HG03159 (cell line): Measurements from ENCODE around the gene SELENOO.

ENCODE experiments used
- ATAC-seq: cut with Tn5 transposase; IDR thresholded peaks from one replicate; pipeline ENCODE4 v1.9.1; 2021; ENCODE audit warnings: mild to moderate bottlenecking, moderate library complexity; ENCODE audit not compliant: unreplicated experiment

SELENOO gene

DNA sequence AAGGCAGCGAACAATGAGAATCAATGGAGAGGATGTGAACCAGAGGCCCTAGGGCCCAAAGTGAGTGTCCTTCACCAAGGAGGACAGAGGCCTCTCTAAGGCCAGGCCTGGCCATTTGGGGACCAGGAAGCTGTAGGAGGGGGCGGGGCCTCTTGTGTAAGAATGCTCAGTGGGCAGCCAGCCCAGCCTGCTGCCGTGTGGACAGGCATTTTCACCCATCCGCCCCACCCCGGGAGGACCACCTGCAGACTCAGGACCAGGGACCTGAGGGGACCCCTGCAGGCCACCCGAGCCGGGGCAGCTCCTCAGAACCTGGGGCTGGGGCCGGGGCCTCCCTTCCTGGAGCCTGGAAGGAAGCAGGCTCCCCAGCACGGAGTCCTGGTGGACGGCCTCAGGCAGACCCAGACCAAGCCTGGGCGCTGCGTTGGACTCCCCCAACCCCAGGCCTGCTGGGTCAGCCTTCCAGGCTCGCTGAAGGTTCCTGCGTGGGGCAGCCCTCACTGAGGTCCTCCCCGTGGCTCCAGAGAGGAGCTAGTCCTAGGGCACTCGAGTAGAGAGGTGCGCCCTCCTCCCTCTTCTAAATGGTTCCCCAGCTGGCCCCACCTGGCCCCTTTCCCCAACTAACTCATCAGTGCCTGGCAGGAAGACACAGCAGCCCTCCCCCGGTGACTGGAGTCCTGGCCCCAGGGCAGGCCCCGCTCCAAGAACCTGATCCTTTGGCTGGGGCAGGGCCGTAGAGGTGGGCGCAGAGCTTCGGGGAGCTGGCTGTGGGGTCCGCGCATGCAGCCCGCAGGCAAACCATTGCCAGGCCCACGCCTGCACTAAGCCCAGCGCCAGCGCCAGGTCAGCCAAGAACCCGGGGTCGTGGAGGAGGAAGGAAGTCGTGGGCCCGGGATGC, 16.6 kb upstream of the SELENOO start:
- ATAC-seq, result no peak

DNA sequence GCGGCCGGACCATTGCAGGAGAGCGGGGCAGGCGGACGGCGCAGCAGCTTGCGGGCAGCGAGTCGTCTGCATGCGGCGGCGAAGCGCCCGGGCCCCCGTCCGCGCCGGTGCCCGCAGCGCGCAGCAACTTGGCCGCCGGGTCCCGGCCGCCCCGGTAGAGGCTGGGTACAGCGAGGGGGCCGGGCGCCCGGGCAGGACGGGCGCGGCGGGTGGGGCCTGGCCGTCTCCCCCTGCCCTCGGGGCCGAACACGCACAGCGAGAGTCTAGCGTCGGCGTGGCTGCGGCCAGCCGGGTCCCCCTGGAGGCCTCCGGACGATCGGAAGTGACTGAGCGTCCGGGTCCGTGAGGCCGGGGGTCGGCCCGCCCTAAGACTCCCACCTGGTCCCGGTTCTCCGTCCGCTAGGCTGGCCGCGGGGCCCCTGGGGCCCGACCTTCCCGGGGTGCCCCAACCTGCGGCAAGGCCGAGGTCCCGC, 15.9 kb upstream of the SELENOO start:
- ATAC-seq, result no peak

DNA sequence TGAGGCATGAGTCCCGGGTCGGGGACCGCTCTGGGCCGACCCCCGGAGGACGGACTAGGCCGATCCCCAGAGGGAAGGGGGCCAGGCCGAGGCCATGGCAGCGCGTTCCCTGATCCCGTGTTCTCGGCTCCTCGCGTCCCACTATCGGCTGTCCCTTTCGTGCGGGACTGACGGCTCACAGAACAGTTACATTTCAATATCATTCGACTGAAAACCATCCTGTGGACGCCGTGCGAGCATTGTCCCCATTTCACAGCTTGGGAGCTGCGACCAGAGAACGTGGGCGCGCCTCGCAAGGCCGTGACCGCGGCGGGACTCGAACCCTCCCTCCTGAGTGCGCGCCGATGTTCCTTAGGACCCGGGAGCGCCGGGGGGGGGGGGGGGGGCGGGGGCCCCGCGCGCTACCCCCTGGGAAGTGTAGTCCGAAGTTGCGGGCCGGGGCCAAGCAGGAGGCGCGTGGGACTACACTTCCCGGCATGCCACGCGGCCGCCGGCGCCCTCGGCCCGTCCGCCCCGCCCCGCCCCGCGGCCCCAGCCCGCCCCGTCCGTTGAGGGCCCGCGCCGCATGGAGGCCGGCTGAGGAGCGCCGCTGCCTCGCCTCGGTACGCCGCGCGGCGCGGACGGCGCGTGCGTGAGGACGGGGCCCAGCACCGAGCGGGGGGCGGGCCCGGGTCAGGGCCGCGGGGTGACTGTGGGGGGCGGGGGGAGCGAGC, 15.3 kb upstream of the SELENOO start, which contains the start of gene TRABD:
Gene TRABD, plus strand, starts transcription at position 539 of the 713 bp plus-strand sequence. CDS start 7,148 bp downstream, outside the sequence.
- peak; percentile 35 for ATAC-seq

DNA sequence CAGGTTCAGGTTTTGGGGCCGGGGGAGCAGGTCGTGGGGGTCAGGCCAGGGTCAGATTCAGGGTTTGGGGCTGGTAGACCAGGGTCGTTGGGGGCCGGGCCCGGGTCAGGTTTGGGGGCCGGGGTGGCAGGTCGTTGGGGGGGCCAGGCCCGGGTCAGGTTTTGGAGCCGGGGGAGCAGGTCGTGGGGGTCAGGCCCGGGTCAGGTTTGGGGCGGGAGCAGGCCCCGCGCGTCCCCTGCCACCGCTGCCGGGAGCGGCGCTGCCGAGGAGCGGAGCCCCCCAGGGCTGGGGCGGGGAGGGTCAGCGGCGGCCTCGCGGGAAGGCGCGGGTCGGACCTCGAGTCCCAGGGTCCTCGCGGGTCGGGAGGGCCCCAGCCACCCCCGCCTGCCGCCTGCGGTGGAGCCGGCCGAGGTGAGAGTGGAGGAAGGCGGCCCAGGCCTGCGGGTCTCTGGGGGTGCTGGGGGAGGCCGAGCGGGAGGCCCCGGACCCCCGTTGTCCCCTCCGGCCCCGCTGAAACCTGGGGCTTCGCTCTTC, 14.6 kb upstream of the SELENOO start:
- no peak for ATAC-seq

DNA sequence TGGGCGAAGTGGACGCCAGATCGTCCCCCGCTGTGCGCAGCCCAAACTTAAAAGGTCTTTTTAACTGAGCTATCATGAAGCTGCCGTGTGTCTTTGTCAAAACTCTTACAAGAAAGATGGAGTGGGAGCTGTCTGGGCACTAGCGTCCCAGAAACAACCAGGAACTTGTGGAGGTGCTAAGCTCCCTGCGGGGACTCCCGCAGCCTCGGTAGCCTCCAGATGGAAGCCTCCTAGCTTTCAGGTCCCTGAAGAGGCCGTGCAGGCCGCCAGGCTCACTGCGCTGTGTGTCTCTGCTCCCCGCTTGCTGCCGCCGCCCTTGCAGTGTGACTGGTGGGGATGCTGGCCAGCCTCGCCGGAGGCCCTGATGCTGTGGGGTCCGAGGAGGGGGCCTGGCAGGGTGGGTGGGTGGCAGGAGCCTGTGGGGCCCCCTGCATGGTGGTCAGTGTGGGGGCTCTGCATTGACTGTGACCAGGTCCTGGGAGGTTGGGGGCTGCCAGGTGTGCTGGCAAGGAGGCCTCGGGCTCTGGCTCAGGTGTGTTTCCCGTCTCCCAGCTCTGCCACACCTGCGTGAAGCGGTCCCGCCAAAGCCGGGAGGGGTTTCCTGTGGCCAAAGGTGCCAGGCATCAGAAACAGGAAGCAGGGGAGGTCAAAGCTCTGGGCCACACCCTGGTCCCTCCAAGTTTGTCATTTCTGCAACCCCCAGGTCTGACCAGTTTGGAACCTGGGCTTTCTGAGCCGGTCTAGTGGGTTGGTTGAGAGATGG, 13.9 kb upstream of the SELENOO start:
- ATAC-seq, result no peak

DNA sequence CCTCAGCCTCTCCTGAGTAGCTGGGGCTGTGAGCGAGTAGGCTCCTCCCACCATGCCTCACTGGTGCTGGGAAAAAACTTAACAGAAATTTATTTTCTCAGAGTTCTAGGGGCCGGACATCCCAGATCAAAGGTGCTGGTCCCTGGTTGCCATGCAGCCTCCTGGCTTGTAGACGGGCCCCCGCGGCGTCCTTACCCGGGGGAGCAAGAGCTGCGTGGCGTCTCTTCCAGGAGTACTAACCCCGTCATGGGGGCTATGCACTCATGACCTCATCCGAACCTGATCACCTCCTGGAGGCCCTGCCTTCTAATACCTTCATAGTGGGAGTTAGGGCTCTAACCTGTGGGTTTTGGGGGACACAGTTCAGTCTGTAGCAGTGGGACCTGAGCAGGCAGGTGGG, 12.5 kb upstream of the SELENOO start:
- no peak for ATAC-seq

DNA sequence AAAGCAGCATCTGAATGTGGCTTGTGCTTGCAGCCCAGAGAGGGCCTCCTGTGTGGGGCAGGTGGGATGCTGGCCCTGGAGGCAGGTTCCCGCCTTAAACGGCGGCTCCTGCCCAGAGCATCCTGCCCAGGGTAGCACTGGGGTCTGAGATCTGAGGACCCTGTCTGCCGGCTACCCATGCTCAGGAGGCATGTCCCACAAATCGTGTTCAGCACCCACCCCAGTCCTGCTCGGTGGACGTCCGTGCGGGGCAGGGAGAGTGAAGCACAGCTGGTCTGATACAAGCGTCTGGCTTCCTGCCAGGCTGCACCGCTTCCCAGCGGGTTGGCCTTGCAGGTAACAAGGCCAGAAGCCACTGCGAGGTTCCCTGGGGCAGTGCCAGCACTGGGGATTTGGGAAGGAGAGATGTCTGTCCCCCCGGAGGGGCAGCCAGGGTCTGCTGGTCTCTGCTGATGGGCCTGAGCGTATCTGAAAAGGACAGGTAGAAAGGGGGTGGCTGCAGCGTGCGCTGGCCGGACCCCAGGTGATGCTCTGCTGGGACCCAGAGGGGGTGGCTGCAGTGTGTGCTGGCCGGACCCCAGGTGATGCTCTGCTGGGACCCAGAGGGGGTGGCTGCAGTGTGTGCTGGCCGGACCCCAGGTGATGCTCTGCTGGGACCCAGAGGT, 11.5 kb upstream of the SELENOO start:
- ATAC-seq, result no peak

DNA sequence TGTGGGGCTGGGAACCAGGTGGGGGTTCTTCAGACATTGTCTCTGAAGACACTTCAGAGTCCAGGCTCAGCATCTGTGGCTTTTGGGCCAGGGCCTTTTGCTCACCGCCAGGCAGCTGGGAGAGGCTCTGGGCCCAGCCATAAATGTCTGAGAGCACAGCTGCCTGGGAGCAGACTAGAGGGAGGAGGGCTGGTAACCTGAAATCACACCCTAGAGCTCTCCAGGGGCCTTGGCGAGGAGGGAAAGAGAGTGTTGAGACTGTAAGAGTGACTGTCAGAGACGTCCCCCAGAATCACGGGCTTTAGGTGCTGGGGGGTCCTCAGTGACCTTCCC, 11.0 kb upstream of the SELENOO start:
- ATAC-seq, result no peak

DNA sequence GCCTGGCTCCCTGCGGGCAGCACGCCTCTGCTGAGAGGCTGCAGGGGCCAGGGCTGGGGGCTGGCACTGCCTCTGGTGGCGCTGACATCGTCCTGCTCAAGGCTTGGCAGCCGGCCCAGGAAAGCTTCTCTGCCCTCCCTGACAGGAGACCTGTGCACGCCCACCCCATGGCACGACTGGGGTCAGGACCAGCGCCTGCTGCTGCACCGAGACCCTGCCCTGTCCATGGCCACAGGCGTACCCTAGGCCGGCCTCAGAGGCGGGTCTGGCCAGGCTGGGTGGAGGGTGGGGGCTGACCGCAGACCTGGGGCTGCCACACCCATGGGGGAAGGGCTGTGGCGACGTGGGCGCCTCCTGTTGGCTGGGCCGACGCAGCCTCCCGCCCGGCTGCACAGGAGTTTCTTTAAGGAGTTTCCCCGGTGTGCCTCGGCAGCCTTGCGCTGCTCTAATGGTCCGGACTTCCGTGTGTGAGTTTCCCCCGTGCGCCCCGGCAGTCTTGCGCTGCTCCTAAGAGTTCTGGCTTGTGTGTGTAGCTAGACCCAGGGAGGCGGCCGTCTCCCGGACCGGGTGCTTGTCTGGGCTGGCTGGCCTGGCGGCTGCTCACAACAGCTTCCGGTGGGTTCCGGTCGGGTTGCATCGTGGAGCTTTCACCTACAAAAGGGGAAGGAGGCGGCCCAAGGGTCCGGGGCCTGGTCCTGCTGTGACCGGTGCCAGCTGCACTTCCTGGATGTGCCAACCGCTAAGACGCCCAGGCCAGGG, 10.4 kb upstream of the SELENOO start:
- ATAC-seq, result peak; percentile 32

DNA sequence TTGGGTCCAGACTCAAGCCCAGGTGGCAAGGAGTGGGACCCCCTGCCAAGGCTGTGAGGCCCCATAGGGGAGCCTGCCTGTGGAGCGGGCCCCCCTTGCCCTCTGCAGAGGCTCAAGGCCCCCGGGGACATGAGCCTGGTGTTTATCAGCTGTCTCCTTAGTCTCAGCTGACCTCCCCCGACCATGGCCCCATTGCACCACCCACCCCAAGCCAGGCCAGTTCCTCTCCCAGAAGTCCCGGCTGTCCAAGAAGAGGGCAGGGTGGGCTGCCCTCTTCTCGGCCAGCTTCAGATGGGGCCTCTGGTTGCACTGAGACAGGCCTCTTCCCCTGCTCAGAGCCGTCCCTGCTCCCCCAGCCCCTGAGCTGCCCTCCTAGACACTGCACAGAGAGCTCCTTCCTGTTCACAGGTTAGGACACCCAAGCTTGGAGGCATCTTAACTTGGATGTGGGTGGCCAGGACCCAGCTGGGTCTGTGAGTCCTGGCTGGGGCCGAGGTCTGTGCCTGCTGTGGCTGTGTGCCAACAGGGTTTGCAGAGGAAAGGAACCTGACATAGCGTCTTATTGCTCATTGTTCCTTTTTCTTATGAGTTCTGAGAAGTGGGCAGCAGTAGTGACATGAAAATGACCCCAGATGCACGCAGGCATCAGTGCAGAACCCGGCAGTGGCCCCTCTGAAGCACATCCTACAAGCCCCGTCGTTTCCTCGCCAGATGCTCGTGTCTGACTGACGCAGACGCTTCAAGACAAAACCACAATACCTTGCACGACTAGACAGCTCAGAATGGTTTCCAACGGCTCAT, 9.7 kb upstream of the SELENOO start:
- ATAC-seq, result peak; percentile 32

DNA sequence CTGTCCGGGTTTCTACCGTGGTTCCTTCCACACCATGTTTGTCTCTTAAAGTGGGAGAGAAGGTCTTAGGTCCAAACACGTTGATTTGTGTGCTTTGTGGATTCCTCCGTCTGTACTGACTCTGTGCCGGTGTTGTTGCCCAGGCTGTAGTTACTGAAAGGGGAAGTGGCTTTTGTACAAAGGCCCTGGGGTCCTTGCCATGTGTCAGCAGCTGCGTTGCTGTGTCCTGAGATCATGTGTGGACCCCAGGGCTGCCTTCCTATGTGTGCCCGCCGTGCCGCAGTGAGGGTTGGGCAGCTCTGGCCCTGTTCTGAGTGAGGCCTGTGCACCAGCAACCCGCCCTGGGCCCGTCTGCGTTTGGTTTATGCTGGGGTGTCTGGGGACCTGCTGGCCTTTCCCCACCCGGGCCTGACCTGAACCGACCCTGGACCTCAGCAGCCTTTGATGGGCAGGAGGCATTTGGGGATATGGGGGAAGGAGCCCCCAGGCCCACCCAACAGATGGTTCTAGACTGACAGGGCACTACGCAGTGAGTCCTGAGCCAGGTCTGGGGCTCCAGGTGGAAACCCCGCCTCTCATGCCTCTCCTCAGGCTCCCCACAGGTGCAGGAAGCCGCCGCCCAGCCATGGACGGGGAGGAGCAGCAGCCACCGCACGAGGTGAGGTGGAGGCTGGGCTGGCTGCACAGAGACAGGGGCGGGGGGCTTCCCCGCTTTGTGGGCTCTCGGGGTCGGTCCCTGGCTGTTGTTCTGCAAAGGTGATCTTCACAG, 8.2 kb upstream of the SELENOO start:
- no peak for ATAC-seq

DNA sequence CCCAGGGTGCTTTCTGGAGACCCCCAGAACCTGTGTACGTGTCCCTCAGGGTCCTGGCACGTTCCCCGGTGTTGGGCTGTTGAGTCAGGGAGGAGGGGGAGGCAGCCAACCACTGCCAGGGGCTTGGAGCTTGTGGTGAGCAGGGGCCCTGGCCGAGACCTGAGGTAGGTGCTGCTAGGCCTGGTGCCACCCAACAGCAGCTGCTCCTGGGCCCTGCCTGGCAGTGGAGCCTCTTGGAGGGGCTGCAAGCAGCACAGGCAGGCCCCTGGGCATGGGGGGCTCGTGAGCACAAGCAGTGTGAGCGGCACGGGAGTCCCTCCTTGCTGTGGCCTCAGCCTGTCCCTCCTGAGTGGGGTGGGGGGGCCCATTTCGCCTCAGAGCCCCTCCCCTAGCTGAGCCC, 7.2 kb upstream of the SELENOO start:
- ATAC-seq, result no peak

DNA sequence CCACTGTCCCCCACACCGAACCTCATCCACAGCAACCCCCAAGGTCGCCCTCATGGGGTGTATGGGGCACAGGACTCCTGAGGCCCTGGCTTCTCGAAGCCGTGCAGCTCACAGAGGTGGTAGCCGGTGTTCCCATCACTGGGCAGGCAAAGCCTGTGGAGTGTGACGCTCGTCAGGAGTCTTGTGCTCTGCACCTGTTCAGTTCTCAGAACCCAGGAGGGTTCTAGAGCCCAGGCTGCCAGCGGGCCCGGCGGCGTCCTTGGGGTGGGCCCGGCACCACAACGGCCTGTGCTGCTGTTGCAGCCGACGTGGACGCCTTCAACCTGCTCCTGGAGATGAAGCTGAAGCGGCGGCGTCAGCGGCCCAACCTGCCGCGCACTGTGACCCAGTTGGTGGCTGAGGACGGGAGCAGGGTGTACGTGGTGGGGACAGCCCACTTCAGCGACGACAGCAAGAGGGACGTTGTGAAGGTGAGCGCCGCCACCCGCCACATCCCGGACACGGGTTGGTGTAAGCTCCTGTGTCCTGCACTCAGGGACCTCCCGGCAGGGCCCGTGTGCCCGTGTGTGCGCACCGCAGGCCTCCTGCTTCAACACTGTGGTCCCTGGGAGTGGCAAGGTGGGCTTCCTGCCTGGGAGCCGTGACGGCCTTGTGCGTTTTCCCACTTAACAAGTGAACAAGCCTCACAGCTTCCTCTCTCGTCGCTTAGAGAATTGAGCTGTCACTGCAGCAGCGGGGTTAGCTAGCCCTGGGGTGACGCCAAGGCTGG, 6.6 kb upstream of the SELENOO start:
- ATAC-seq, result no peak

DNA sequence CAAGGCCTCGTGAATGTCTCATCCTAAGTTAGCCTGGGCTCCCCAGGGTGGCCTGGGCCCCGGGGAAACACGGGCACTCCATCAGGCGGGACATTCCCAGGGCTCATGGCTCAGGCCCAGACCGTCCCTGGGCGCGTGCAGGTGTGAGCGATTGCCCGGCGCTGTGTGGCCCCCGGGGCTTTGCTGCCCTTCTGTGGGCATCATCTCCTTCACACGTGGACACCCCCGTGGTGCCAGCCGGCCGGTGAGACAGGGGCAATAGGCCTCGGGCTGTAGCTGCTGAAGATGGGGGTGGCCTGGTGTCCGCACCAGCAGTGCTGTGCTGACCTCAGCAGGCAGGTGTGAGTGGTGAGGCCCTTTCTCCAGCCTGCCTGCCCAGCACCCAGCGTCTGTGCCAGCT, 4.6 kb upstream of the SELENOO start:
- ATAC-seq, result no peak

DNA sequence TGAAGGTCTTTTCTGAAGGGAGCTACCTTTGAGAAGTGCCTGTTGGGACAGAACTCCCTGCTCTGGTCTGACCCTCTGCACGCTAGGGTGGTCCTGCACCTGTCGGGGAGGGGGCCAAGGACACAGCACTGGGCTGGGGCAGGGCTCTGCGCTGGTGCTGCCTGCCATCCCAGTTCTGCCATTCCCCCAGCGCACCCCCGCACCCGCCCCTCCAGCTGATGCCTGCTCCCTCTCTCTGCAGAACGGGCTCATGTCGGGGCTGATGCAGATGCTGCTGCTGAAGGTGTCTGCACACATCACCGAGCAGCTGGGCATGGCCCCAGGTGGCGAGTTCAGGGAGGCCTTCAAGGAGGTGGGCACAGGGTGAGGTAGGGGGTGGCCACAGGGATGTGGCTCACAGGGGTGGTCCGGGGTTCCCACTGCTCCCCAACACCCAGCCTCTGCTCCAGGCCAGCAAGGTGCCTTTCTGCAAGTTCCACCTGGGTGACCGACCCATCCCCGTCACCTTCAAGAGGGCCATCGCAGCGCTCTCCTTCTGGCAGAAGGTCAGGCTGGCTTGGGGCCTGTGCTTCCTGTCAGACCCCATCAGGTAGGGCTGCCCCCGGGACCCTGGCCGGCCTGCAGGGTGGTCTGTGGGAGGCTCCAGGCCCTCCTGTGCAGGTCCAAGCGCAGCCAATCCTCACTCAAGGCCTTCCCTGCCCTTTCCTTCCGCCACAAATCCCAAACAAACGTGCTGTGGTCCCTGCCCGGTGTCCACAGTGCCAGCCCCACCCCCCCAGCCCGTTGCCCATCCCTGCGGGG, 3.6 kb upstream of the SELENOO start:
- ATAC-seq, result no peak

DNA sequence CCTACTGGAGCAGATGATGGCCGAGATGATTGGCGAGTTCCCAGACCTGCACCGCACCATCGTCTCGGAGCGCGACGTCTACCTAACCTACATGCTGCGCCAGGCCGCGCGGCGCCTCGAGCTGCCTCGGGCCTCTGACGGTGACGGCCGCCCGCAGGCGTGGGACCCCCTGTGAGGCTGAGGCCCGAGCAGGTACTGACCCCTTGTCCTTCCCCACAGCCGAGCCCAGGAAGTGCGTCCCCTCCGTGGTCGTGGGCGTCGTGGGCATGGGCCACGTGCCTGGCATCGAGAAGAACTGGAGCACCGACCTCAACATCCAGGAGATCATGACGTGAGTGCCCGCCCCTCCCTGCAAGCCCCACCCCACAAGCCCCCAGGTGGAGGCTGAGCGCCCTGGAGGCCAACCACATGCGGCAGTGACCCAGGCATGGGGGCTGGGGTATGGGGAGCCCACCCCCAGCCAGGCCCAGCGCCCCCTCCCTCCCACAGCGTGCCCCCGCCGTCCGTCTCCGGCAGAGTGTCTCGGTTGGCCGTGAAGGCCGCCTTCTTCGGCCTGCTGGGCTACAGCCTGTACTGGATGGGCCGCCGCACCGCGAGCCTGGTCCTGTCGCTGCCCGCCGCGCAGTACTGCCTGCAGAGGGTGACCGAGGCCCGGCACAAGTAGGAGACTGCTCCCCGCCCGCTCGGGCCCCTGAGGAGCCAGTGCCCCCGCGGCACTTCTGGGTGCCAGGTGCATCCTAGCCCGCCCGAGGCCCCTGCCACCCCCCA, 2.8 kb upstream of the SELENOO start:
- ATAC-seq, result no peak
